Cardiac fibroblast (primary cell): ENCODE measurements around the gene C1R.

Source experiments
- DNase-seq, 2 donors: peaks; one replicate each; pipeline versions ENCODE4 v3.0.0 to v3.0.0-alpha.2; 2010; ENCODE audit warnings: low read depth in 2 of 2
- H3K4me3 ChIP-seq, 2 donors: replicated peaks in 1 of 2; 1 replicate in 1 of 2; 2 replicates in 1 of 2; pipeline ENCODE4 v1.5.1; 2011; ENCODE audit warnings: low read depth in 2 of 2, low read length in 2 of 2, mild to moderate bottlenecking in 2 of 2, moderate library complexity in 1 of 2
- TF ChIP-seq, protein P1 (sequence below): IDR thresholded peaks from one replicate; pipeline ENCODE4 v1.5.1; 2011; ENCODE audit warnings: low read depth, mild to moderate bottlenecking, low read length, inconsistent platforms

The C1R gene

DNA sequence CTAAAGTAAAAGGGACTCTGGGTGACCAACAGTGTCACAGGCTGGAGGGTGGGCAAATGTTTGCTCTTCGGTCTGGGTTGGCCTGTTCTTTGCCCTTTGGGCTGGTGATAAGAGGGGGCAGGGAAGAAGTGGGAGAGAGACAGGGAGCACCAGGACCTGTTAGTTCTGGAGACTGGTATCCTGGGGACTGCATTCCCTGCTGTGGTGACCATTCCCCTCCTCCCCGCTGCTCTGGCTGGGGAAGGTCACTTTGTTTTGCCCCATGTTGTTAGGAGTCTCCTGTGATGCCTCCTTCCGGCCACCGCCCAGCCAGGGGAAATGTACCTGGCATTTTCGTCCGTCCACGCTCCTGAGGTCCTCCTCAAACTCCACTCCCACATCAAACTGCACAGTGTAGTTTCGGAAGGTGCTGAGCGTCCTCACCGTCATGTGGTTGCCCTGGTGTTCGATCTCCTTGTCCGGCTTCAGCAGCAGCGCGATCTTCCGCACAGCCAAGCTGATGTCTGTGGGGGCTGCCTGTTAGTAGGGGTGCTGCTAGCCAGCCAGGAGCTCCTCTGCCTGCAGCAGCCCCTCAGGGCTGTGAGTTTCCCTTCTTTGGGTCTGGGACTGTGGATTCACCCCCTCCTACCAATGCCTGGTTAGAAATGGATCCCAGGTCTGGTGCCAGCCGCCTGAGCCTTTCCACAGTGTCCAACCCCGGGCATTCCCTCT lies 35.8 kb upstream of the C1R start:
- TF ChIP-seq, protein P1, sequence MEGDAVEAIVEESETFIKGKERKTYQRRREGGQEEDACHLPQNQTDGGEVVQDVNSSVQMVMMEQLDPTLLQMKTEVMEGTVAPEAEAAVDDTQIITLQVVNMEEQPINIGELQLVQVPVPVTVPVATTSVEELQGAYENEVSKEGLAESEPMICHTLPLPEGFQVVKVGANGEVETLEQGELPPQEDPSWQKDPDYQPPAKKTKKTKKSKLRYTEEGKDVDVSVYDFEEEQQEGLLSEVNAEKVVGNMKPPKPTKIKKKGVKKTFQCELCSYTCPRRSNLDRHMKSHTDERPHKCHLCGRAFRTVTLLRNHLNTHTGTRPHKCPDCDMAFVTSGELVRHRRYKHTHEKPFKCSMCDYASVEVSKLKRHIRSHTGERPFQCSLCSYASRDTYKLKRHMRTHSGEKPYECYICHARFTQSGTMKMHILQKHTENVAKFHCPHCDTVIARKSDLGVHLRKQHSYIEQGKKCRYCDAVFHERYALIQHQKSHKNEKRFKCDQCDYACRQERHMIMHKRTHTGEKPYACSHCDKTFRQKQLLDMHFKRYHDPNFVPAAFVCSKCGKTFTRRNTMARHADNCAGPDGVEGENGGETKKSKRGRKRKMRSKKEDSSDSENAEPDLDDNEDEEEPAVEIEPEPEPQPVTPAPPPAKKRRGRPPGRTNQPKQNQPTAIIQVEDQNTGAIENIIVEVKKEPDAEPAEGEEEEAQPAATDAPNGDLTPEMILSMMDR, result no peak
- H3K4me3 ChIP-seq, result no peak overlapping the region
- no peak for DNase-seq

DNA sequence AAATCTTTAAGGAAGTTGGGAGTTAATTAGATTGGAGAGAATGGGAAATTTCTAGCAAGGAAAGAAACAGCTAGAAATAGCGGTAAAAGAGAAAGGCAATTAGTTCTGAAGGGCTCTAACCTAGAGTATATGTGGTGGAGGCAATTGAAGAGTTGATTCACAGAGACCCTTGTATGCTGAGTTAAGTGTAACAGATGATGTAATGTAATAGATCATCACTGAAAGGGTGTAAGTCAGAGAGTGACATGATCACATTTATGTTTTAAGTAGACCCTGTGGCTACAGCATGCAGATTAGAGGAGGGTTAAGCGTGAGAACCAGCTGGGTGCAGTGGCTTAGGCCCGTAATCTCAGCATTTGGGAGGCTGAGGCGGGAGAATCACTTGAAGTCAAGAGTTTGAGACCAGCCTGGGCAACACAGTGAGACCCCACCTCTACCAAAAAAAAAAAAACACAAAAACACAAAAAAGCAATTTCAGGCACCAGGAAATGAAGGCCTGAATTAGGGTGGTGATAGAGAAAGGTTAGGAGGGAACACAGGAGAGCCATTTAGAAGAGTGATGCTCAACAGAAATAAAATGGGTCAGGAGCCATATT lies 33.5 kb upstream of the C1R start:
- H3K4me3 ChIP-seq, result no peak overlapping the region
- DNase-seq, result no peak
- TF ChIP-seq, protein P1, result no peak

DNA sequence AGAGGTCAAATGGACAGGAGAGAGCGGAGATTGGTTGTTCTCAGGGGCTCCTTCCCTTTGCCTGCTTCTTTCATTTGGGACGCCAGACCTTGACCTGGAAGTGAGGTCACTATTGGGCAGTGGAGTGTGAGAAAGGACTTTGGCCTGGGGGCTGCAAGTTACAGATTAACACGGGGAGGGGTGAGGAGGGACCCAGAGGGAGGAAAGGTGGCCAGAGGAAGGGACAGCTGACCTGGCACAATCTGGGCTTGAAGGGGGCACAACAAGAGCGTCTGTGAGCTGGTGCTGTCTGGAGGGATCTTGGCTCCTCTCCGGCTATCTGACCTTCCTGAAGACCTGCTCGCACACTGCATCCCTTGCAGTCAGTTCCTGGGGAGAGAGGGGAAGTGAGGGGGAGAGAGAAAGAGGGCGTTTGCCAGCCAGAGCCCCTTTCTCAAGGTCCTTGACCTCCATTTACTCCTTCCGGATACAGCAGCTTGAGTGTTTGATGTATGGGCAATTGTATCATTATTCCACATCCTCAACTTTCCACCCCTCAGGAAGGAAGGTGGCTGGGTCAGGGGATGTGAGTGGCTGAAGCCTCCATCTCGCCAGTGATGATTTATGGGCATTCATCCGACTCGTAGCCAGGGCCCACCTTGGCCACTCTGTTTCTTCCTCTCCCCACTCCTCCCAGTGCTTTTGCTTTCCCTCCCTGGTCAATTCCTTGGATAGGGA lies 31.7 kb upstream of the C1R start:
- TF ChIP-seq, protein P1, result no peak
- H3K4me3 ChIP-seq, result no peak overlapping the region
- no peak for DNase-seq

DNA sequence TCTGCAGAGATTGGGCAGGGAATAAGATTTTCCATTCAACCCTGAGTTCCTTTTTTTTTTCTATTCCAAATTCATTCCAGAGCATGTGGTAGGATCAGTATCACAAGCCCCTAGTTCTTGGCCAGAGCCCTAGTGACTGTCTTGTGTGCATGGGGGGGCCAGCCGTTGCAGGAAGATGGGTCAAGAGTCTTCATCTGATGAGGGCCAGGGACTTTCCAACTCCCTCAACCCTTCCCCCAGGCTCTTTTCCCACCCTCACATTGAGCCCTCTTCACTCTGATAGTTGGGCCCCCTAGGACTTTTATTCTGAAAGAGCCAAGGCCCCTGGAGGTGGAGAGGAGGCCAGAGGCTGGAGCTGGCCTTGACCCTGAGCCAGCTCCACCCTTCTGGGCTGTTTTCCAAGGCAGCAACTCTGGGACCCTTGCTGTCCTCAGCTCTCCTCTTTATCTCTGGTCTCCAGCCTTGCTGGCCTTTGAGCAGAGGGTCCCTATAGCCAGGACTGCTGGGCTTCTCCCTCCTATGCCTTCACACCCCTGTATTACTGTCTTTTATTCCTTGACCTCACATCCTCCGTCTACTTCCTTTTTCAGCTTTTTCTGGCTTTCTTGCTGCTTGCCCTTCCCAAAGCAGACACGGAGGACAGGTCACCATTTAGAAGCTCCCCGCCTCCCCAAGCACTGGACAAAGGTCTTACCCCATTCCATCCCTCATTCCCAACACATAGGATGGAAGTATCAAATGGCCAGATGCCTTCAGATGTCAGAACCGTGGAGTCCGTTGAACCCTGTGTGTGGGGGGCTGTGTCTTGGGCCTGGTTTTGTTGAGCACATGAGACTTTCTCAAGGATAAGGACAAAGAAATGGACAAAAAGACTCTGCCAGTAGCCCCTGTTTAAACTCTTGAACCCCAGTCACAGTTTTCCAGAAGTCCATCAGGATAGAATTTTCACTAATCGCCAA lies 30.8 kb upstream of the C1R start:
- TF ChIP-seq, protein P1, result no peak
- no peak for DNase-seq

DNA sequence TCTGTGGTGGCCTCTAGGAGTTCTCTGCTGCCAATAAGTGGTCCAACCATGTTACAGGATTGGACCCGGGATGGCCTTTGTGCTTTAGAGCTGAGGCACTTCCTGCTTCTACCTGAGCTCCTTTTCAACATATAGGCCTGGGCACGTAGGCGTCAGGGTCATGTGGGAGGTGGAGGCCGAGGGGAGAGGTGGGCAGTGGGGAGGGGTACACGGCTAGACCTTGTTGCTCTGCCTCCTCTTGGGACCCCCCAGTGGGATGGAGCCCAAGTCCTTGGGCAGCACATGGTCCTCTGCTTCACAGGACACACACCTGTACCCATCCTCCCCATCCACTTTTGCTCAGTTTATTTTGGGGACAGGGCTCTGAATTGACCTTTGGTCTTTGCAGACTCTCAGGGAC lies 29.1 kb upstream of the C1R start:
- no peak overlapping the region for H3K4me3 ChIP-seq
- TF ChIP-seq, protein P1, result no peak
- no peak for DNase-seq

More for the DNA sequence above, 30.8 kb upstream of the C1R start:
- H3K4me3 ChIP-seq, result no peak overlapping the region

DNA sequence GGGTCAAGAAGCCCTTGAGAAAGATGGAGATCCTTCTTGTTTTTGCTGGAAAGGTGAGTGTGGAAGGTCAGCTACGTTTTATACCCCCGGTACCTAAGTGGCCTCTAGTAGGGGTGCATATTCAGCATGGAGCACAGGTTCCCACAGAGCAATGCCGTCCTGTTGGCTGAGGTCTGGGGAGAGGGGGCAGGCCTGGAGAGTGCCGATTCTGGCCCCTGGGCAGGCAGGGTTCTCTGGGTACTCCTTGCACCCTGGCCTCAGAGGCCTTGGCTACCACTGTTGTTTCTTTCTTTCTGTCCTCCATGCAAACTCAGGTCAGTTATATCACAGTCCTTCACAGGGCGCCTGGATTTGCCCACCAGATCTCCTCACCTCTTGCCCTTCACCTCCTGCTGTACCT lies 27.9 kb upstream of the C1R start:
- no peak overlapping the region for H3K4me3 ChIP-seq
- TF ChIP-seq, protein P1, result no peak
- DNase-seq, result no peak
